ENCODE data around the gene OR10AD1.
"Not testable (repeated sequence)": the region's sequence is repeated elsewhere in the genome, so short reads cannot be mapped to it uniquely, and the experiment has no call there.

Gene OR10AD1

DNA sequence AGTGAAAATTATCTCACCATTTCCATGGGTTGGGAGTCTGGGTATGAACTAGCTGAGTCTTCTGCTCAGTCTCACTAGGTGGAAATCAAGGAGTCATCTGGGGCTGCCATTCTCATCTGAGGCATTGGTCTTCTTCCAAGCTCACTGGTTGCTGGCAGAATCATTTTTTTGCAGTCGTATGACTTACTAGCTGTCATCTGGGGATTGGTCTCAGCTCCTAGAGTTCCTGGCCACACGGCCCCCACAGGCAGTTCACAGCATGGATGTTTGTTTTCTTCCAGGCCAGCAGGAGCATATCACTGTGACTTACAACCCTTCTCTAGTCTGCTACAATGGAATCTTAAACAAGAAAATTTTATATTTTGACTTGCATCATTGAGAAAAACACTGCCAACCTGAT is 18.6 kb upstream of the OR10AD1 start:
- Histone ChIP-seq H3K27me3 (replicated peaks in 2 of 5; ENCODE audit: control insufficient read depth in 4 of 5, insufficient read depth in 5 of 5, low read length in 4 of 5) (no peaks in the 10 kb centered on the region), H3K36me3 (ENCODE audit: control insufficient read depth in 4 of 4, insufficient read depth in 4 of 4, low read length in 3 of 4) (no peaks in the 10 kb centered on the region), H3K4me1 (ENCODE audit: control extremely low read depth in 1 of 4, control insufficient read depth in 4 of 4, insufficient read depth in 4 of 4, low read length in 3 of 4) (no peaks in the 10 kb centered on the region), H3K9me3 (ENCODE audit: control extremely low read depth in 1 of 5, control insufficient read depth in 4 of 5, insufficient read depth in 2 of 5, low read depth in 1 of 5, low read length in 4 of 5) (no peaks in the 10 kb centered on the region), H3K27ac (ENCODE audit: insufficient read depth in 1 of 2, low read depth in 1 of 2, low read length in 2 of 2, poor library complexity in 1 of 2, severe bottlenecking in 2 of 2) (no peak overlapping the region), H3K4me3 (ENCODE audit: control insufficient read depth in 1 of 7, extremely low read depth in 1 of 7, insufficient read depth in 4 of 7, low read depth in 2 of 7, low read length in 6 of 7) (no peak overlapping the region)
- 73% methylated on average over 2 of the region's 2 CpGs for WGBS (ENCODE audit: insufficient coverage)
- POLR2A ChIA-PET: interaction anchor here (0.6 kb wide), 1 partner anchor 9 kb away, joined by 3 read pairs; no protein-coding TSS in a partner anchor
- DNase-seq: peak in 1 of 3 donors; percentile 11
- CTCF ChIA-PET: interaction anchor here (1.5 kb wide), 1 partner anchor 39 kb away, joined by 3 read pairs; no protein-coding TSS in a partner anchor

DNA sequence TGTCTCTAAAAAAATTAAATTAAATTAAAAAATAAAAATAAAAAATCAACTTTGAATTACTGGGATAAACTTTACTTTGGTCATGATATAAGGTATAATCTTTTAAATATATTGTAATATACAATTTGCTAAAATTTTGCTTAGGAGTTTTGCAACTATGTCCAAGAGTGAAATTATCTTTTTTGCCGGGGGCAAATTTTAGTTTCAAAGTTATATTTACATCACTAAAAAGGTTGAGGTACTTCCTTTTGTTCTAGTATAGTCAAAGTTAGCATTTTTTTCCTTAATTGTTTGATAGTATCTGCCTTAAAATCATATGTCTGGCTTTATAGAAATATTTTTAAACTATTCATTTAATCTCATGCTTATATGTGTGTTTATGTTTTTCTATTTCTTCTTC is 17.6 kb upstream of the OR10AD1 start:
- H3K4me3 ChIP-seq (ENCODE audit: control insufficient read depth in 1 of 7, extremely low read depth in 1 of 7, insufficient read depth in 4 of 7, low read depth in 2 of 7, low read length in 6 of 7): no peak overlapping the region
- no peaks in the 10 kb centered on the region for H3K27me3 ChIP-seq (replicated peaks in 2 of 5; ENCODE audit: control insufficient read depth in 4 of 5, insufficient read depth in 5 of 5, low read length in 4 of 5)
- no CpG with 5 or more reads among the region's 1 CpG for WGBS (ENCODE audit: insufficient coverage)
- POLR2A ChIA-PET: no interaction called here
- no peak for DNase-seq
- CTCF ChIA-PET: no interaction called here
- no peaks in the 10 kb centered on the region for H3K9me3 ChIP-seq (ENCODE audit: control extremely low read depth in 1 of 5, control insufficient read depth in 4 of 5, insufficient read depth in 2 of 5, low read depth in 1 of 5, low read length in 4 of 5)
- no peaks in the 10 kb centered on the region for H3K36me3 ChIP-seq (ENCODE audit: control insufficient read depth in 4 of 4, insufficient read depth in 4 of 4, low read length in 3 of 4)
- no peaks in the 10 kb centered on the region for H3K4me1 ChIP-seq (ENCODE audit: control extremely low read depth in 1 of 4, control insufficient read depth in 4 of 4, insufficient read depth in 4 of 4, low read length in 3 of 4)
- no peak overlapping the region for H3K27ac ChIP-seq (ENCODE audit: insufficient read depth in 1 of 2, low read depth in 1 of 2, low read length in 2 of 2, poor library complexity in 1 of 2, severe bottlenecking in 2 of 2)

DNA sequence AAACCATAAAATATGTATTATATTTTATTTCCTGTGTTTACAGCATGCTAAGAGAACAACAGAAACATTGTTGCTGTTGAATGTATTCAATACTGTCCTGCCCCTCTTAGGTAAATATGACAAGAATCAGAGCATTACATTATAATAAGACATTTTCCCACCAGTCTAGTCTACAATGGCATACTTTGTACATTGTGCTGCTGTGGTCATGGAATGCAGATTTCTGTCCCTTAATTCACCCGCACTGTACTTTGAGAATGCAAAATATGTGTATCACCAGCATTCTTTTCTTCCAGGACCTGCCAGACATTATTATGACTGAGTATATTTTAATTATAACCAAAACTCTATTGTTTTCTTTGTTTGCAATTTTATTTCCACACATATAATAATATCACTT is 16.5 kb upstream of the OR10AD1 start:
- Histone ChIP-seq H3K27ac (ENCODE audit: insufficient read depth in 1 of 2, low read depth in 1 of 2, low read length in 2 of 2, poor library complexity in 1 of 2, severe bottlenecking in 2 of 2) (no peak overlapping the region), H3K4me3 (ENCODE audit: control insufficient read depth in 1 of 7, extremely low read depth in 1 of 7, insufficient read depth in 4 of 7, low read depth in 2 of 7, low read length in 6 of 7) (no peak overlapping the region), H3K9me3 (ENCODE audit: control extremely low read depth in 1 of 5, control insufficient read depth in 4 of 5, insufficient read depth in 2 of 5, low read depth in 1 of 5, low read length in 4 of 5) (no peaks in the 10 kb centered on the region), H3K36me3 (ENCODE audit: control insufficient read depth in 4 of 4, insufficient read depth in 4 of 4, low read length in 3 of 4) (no peaks in the 10 kb centered on the region), H3K27me3 (replicated peaks in 2 of 5; ENCODE audit: control insufficient read depth in 4 of 5, insufficient read depth in 5 of 5, low read length in 4 of 5) (no peaks in the 10 kb centered on the region), H3K4me1 (ENCODE audit: control extremely low read depth in 1 of 4, control insufficient read depth in 4 of 4, insufficient read depth in 4 of 4, low read length in 3 of 4) (no peaks in the 10 kb centered on the region)
- POLR2A ChIA-PET: no interaction called here
- CTCF ChIA-PET: no interaction called here
- WGBS (ENCODE audit: insufficient coverage): no CpG with 5 or more reads among the region's 1 CpG
- DNase-seq: no peak

DNA sequence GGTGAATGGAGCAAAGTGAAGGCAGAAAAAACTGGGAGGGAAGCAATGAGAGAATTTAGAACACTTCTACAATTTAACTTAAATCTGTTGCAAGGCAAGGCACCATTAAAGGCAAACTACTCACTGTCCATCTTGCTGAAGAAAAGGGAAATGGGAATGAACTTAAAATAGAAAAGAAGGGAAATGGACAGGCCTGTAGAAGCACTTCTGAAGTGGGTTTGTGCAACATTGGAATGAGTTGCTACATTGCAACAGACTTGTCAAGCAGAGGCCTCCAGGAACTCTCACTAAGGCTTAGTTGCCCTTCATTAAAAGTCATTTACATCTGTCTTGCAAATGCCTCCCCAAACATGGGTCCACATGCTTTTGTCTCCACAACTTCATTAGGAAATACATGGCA is 13.7 kb upstream of the OR10AD1 start:
- ChIA-PET CTCF (no interaction called here), POLR2A (no interaction called here)
- no peaks in the 10 kb centered on the region for H3K9me3 ChIP-seq (ENCODE audit: control extremely low read depth in 1 of 5, control insufficient read depth in 4 of 5, insufficient read depth in 2 of 5, low read depth in 1 of 5, low read length in 4 of 5)
- H3K27ac ChIP-seq (ENCODE audit: insufficient read depth in 1 of 2, low read depth in 1 of 2, low read length in 2 of 2, poor library complexity in 1 of 2, severe bottlenecking in 2 of 2): no peak overlapping the region
- no peak for DNase-seq
- no peak overlapping the region for H3K4me3 ChIP-seq (ENCODE audit: control insufficient read depth in 1 of 7, extremely low read depth in 1 of 7, insufficient read depth in 4 of 7, low read depth in 2 of 7, low read length in 6 of 7)
- no peaks in the 10 kb centered on the region for H3K36me3 ChIP-seq (ENCODE audit: control insufficient read depth in 4 of 4, insufficient read depth in 4 of 4, low read length in 3 of 4)
- no peaks in the 10 kb centered on the region for H3K27me3 ChIP-seq (replicated peaks in 2 of 5; ENCODE audit: control insufficient read depth in 4 of 5, insufficient read depth in 5 of 5, low read length in 4 of 5)
- peaks cover 0 to 10% (median 9%) of the 10 kb centered on the region in 4 experiments for H3K4me1 ChIP-seq (ENCODE audit: control extremely low read depth in 1 of 4, control insufficient read depth in 4 of 4, insufficient read depth in 4 of 4, low read length in 3 of 4)

DNA sequence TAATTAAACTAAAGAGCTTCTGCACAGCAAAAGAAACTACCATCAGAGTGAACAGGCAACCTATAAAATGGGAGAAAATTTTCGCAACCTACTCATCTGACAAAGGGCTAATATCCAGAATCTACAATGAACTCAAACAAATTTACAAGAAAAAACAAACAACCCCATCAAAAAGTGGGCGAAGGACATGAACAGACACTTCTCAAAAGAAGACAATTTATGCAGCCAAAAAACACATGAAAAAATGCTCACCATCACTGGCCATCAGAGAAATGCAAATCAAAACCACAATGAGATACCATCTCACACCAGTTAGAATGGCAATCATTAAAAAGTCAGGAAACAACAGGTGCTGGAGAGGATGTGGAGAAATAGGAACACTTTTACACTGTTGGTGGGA is 6.4 kb upstream of the OR10AD1 start:
- WGBS (ENCODE audit: insufficient coverage): no CpG with 5 or more reads among the region's 2 CpGs
- H3K9me3 ChIP-seq (ENCODE audit: control extremely low read depth in 1 of 5, control insufficient read depth in 4 of 5, insufficient read depth in 2 of 5, low read depth in 1 of 5, low read length in 4 of 5): peaks cover 4 to 31% (median 18%) of the 10 kb centered on the region in 5 experiments
- H3K27ac ChIP-seq (ENCODE audit: insufficient read depth in 1 of 2, low read depth in 1 of 2, low read length in 2 of 2, poor library complexity in 1 of 2, severe bottlenecking in 2 of 2); CTCF ChIA-PET; DNase-seq; POLR2A ChIA-PET; H3K4me3 ChIP-seq (ENCODE audit: control insufficient read depth in 1 of 7, extremely low read depth in 1 of 7, insufficient read depth in 4 of 7, low read depth in 2 of 7, low read length in 6 of 7); H3K27me3 ChIP-seq (replicated peaks in 2 of 5; ENCODE audit: control insufficient read depth in 4 of 5, insufficient read depth in 5 of 5, low read length in 4 of 5): not testable (repeated sequence)
- peaks cover 0 to 13% (median 2%) of the 10 kb centered on the region in 4 experiments for H3K36me3 ChIP-seq (ENCODE audit: control insufficient read depth in 4 of 4, insufficient read depth in 4 of 4, low read length in 3 of 4)
- peaks cover 0 to 10% (median 9%) of the 10 kb centered on the region in 4 experiments for H3K4me1 ChIP-seq (ENCODE audit: control extremely low read depth in 1 of 4, control insufficient read depth in 4 of 4, insufficient read depth in 4 of 4, low read length in 3 of 4)

DNA sequence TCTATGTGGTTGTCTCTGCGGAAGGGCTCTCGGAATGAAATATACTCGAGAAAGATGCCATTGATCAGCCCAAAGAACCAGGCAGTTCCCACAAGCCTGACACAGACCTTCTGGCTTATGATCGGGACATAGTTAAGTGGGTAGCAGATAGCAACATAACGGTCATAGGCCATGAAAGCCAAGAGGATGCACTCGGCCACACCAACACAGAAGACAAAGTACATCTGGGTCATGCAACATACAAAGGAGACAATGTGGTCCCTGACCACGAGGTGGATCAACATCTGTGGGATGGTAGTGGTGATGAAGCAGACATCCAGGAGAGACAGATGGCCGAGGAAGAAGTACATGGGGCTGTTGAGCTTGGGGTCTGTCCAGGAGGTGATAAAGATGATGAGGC is 326 bp downstream of the OR10AD1 start:
- ChIA-PET POLR2A (no interaction called here), CTCF (no interaction called here)
- WGBS (ENCODE audit: insufficient coverage): 97% methylated on average over 8 of the region's 8 CpGs
- DNase-seq: no peak
- Histone ChIP-seq H3K36me3 (ENCODE audit: control insufficient read depth in 4 of 4, insufficient read depth in 4 of 4, low read length in 3 of 4) (peaks cover 0 to 16% (median 3%) of the 10 kb centered on the region in 4 experiments), H3K27ac (ENCODE audit: insufficient read depth in 1 of 2, low read depth in 1 of 2, low read length in 2 of 2, poor library complexity in 1 of 2, severe bottlenecking in 2 of 2) (no peak overlapping the region), H3K9me3 (ENCODE audit: control extremely low read depth in 1 of 5, control insufficient read depth in 4 of 5, insufficient read depth in 2 of 5, low read depth in 1 of 5, low read length in 4 of 5) (peaks cover 4 to 50% (median 26%) of the 10 kb centered on the region in 5 experiments), H3K27me3 (replicated peaks in 2 of 5; ENCODE audit: control insufficient read depth in 4 of 5, insufficient read depth in 5 of 5, low read length in 4 of 5) (no peaks in the 10 kb centered on the region), H3K4me1 (ENCODE audit: control extremely low read depth in 1 of 4, control insufficient read depth in 4 of 4, insufficient read depth in 4 of 4, low read length in 3 of 4) (peaks cover 9 to 28% (median 27%) of the 10 kb centered on the region in 4 experiments), H3K4me3 (ENCODE audit: control insufficient read depth in 1 of 7, extremely low read depth in 1 of 7, insufficient read depth in 4 of 7, low read depth in 2 of 7, low read length in 6 of 7) (no peak overlapping the region)

DNA sequence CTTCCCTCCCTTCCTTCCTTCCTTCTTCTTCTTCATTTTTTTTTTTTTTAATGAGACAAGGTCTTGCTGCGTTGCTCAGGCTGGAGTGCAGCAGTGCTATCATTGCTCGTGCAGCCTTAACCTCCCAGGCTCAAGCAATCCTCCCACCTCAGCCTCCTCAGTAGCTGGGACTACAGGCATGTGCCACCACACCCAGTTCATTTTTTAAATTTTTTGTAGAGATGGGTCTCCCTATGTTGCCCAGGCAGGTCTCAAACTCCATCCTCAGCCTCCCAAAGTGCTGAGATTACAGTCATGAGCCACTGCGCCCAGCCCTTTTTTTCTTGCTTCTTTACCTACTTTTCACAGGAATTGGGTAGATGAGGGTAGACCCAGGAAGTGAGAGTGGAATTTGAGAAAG is 1.6 kb downstream of the OR10AD1 start:
- POLR2A ChIA-PET: no interaction called here
- WGBS (ENCODE audit: insufficient coverage): 100% methylated on average over 1 of the region's 3 CpGs

More for the DNA sequence above, 1.6 kb downstream of the OR10AD1 start:
- DNase-seq: no peak
- H3K27me3 ChIP-seq (replicated peaks in 2 of 5; ENCODE audit: control insufficient read depth in 4 of 5, insufficient read depth in 5 of 5, low read length in 4 of 5): no peaks in the 10 kb centered on the region
- H3K9me3 ChIP-seq (ENCODE audit: control extremely low read depth in 1 of 5, control insufficient read depth in 4 of 5, insufficient read depth in 2 of 5, low read depth in 1 of 5, low read length in 4 of 5): peaks cover 1 to 41% (median 18%) of the 10 kb centered on the region in 5 experiments
- H3K36me3 ChIP-seq (ENCODE audit: control insufficient read depth in 4 of 4, insufficient read depth in 4 of 4, low read length in 3 of 4): peaks cover 0 to 16% (median 3%) of the 10 kb centered on the region in 4 experiments
- no peak overlapping the region for H3K4me3 ChIP-seq (ENCODE audit: control insufficient read depth in 1 of 7, extremely low read depth in 1 of 7, insufficient read depth in 4 of 7, low read depth in 2 of 7, low read length in 6 of 7)
- no peak overlapping the region for H3K27ac ChIP-seq (ENCODE audit: insufficient read depth in 1 of 2, low read depth in 1 of 2, low read length in 2 of 2, poor library complexity in 1 of 2, severe bottlenecking in 2 of 2)
- H3K4me1 ChIP-seq (ENCODE audit: control extremely low read depth in 1 of 4, control insufficient read depth in 4 of 4, insufficient read depth in 4 of 4, low read length in 3 of 4): peaks cover 9 to 35% (median 34%) of the 10 kb centered on the region in 4 experiments
- CTCF ChIA-PET: interaction anchor here (1.2 to 1.5 kb wide), 2 partner anchors 10 to 15 kb away, joined by 3 to 8 read pairs; no protein-coding TSS in a partner anchor

Data from common myeloid progenitor, CD34-positive (primary cell).